T47D (cell line): ENCODE measurements around the gene SOX11.
"Not testable (repeated sequence)": the region's sequence is repeated elsewhere in the genome, so short reads cannot be mapped to it uniquely, and the experiment has no call there.

Experiments used
- DNase-seq, 2 experiments: peaks; one replicate each; pipeline versions ENCODE4 v3.0.0 to v3.0.0-alpha.2; 2011 to 2012; ENCODE audit warnings: low read depth in 1 of 2, low spot score in 1 of 2
- JUND ChIP-seq: IDR thresholded peaks from 2 replicates; pipeline ENCODE4 v1.6.1; 2012; ENCODE audit warnings: low read depth
- in situ Hi-C: cut with HindIII; loops from 2 replicates; pipeline ENCODE4 v1.10.0; 2016; ENCODE audit warnings: low sequenced_read_pairs, low pct_unique_long_range_greater_than_20kb

The SOX11 gene

DNA sequence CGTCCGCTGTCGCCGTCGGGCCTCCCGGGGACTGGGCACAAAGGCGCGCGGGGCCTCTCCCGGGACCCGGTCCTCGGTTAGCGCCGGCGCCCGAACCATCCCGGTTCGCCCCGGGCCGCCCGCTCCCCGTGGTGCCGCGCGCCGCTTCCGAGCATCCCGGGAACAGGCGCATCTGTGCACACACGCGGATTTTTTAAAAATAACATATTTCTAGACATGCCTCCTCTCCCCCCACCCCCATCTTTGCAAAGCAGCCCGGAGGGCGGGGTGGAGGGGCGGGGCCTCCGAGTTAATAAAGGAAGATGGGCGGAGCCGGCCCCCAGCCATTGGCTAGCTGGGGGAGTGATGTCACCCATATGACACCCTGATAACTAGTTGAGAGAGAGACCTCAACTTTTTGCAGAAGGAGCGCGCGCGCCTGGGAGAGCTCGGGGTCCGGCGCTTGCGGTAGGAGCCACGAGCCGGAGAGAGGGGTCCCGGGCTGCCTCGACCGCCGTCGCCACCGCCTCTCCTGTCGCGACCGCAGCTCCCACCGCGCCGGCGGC is at the start of gene SOX11:
TSS of gene SOX11 (plus strand) at position 400 of the 545 bp plus-strand sequence. CDS start 338 bp downstream, outside the sequence.
- DNase-seq = no peak
- TF ChIP-seq JUND = no peak
- in situ Hi-C loops = no loop called here

DNA sequence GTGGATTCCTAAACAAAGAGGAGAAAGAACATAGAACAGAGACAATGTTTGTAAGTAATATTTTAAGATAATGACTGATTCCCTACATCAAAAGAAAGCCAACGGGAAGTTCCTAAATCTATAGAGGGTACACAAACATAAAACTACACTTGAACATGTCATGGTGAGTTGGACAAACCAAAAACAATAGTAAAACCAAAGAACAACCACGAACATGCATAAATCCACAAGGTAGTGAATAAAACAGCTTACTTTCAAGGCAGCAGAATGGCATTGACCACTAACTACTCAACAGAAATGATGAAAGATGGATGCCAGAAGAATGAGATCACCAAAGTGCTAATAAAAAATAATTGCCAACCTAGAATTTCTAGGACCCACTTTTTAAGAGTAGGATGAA is 39.5 kb upstream of the SOX11 start:
- in situ Hi-C loops = not testable (repeated sequence)

DNA sequence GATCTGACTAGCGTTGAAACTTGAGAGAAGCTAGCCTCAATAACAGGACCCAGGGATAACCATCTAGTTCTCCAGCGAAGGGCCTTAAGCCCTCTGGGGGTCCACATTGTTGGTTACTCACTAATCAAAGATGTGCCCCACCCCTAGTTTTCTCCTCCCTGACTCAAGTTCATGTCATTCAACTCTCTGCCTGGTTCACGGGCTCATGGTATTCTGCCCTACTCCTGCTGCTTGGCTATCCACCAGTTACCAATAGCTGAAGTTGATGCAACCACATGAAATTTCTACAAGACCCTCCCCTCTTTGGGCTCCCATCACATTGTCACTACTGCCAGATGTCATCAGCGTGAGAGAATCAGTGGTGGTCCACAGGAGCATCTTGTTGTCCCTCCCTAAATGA is 38.4 kb upstream of the SOX11 start:
- DNase-seq, in situ Hi-C loops: not testable (repeated sequence)

More for the DNA sequence above, 39.5 kb upstream of the SOX11 start:
- not testable (repeated sequence) for DNase-seq

DNA sequence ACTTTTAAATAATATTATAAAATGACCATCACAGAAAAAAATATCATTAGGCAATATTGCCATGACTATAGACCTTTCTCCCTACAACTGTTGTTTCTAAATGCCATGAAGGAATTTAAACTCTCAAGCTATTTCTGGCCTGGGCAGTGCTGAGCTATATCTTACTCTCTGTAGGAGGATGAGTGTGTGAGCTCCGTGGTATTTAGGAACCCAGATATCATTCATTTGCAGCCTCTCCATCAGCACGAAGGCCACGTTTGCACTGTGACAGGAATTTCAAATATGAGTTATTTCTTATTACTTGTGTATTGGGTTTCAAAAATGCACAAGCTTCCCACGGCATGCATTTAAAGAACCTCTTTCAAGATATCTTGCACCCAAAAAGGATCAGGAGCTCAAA is 35.0 kb upstream of the SOX11 start:
- TF ChIP-seq JUND = no peak
- no peak for DNase-seq
- in situ Hi-C loops = no loop called here

DNA sequence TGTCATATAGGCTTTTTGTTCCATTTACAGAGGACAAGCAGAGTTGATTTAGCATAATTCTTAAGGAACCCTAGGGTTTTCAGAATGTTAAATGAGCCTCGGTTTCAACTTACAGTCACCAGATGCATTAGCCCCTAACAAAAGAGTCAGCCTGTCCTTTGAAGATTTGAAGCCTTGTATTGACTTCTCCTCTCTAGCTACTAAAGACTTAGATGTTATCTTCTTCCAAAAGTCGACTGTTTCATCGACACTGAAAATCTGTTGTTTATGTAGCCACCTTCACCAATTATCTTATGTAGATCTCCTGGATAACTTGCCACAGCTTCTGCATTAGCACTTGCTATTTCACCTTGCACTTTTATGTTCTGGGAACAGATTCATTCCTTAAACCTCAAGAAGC is 31.6 kb upstream of the SOX11 start:
- in situ Hi-C loops = no loop called here
- DNase-seq = no peak
- no peak for TF ChIP-seq JUND

DNA sequence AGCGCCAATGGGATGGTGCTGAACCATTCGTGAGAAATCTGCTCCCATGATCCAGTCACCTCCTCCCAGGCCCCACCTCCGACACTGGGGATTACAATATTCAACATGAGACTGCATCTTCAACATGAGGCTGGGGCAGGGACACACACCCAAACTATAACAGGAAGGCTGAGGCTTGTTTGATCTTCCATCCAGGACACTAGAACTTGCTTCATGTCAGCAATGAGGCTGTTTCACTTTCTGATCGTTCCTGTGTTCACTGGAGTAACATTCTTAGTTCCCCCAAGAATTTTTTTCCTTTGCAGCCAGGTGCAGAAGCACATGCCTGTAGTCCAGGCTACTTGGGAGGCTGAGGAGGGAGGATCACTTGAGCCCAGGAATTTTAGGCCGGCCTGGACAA is 30.8 kb upstream of the SOX11 start:
- TF ChIP-seq JUND = no peak
- no peak for DNase-seq
- in situ Hi-C loops = no loop called here

DNA sequence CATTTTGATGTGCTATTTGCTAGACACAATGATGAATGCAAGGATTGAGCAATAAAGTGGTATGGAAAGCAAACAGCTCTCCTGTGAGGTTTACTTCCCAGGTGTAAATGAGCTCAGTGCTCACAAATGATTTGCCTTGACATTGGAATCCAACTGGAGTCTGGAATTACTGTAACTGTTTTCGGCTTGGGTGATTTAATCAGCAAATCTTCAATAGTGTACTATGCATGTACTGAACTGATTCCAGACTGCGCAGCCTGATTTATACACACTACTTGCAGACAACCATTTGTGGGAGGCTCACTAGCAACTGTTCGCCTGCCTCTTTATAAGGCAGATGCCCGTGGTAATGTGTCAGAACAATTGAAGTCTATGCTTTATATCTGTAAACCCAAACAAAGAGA is 27.9 kb upstream of the SOX11 start:
- in situ Hi-C loops = no loop called here
- DNase-seq = no peak
- TF ChIP-seq JUND = no peak

DNA sequence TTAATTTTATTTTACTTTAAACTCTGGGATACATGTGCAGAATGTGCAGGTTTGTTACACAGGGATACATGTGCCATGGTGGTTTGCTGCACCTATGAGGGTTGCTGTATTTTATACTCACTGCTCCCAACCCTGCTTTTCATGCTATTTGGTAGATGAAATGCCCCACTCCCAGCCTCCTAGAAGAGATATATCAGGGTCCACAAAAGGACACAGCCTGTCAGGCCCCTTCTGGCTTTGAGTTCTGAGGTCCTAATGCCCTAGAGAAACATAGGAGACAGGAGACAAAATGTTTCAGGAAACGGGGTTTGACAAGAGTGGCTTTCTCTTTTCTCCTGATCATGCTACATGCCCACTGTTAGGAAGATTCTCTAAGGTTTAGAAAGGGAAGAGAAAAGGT is 27.1 kb upstream of the SOX11 start:
- in situ Hi-C loops = no loop called here
- no peak for TF ChIP-seq JUND
- no peak for DNase-seq

DNA sequence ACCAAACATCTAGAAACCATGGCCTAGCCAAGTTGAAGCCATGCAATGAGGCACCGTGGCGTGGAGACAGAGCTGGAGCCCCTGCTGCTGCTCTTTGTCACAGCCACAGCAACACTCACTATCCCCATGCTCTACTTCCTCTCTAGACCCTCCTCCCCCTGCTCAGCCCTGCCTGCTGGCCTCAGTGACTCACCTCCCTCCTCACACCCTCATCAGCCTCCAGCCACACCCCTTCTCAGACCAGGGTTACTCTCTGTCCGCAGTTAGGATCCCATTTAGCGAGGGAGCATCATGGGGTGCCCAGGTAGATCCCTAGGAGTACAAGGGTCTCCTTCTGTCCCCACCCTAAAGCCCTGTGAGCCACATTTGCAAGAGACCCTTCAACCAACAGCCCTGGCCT is 25.4 kb upstream of the SOX11 start:
- in situ Hi-C loops = no loop called here
- TF ChIP-seq JUND = no peak
- DNase-seq = no peak

DNA sequence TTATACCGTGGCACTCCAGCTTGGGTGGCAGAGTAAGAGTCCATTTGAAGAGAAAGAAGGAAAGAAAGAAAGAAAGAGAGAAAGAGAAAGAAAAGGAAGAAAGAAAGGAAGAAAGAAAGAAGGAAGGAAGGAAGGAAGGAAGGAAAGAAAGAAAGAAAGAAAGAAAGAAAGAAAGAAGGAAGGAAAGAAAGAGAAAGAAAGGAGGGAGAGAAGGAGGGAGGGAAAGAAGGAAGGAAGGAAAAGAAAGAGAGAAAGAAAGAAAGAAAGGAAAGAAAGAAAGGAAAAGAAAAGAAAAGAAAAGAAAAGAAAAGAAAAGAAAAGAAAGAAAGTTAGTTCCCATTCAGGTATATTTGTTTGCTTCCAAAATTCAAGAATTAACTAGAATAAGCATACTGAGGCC is 24.5 kb upstream of the SOX11 start:
- in situ Hi-C loops, DNase-seq: not testable (repeated sequence)

DNA sequence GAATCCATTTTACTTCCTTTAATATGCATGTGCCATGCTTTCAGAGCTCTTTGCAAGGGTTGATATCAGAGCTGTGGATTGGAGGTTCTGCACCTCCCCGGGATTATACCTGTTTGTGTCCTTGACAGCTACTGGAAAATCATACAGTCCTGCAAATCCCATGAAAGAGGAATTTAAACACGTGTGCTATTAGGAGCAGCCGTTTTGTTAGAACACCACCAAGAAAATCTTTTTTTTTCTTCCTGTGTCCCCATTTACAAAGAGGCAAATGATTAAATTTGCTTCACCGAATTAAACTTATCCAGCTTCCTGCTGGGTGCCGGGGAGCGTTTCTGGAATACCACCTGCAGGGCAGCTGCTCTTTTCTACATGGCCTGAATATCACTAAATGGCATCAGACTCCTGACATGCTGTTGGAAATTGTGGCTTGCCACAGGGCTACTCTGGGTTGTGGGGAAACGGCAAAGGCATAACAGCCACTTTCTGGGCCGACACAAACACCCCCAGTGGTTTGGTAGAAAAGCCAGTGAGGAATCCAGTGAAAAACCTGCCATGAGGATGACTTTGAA is 23.4 kb upstream of the SOX11 start:
- TF ChIP-seq JUND = no peak
- in situ Hi-C loops = no loop called here
- DNase-seq = no peak

DNA sequence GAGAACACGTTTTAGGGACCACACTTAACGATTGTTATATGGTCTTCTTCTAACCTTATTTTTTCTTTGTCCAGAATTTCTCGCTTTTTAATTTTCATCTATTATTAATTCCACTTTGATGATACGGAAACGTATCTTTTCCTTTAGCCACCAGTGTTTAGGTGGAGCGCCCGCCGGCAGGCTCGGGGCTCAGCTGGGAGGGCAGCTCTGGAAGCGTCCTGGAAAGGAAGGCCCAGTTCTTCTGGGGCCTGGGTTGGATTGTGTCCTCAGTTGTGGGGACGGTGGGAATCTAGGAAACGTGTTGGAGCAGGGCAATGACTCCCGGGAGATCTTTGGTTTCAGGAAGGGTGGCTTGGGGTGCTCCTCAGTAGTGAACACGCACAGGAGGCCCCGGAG is 19.4 kb upstream of the SOX11 start:
- no peak for DNase-seq
- no peak for TF ChIP-seq JUND
- in situ Hi-C loops = no loop called here

DNA sequence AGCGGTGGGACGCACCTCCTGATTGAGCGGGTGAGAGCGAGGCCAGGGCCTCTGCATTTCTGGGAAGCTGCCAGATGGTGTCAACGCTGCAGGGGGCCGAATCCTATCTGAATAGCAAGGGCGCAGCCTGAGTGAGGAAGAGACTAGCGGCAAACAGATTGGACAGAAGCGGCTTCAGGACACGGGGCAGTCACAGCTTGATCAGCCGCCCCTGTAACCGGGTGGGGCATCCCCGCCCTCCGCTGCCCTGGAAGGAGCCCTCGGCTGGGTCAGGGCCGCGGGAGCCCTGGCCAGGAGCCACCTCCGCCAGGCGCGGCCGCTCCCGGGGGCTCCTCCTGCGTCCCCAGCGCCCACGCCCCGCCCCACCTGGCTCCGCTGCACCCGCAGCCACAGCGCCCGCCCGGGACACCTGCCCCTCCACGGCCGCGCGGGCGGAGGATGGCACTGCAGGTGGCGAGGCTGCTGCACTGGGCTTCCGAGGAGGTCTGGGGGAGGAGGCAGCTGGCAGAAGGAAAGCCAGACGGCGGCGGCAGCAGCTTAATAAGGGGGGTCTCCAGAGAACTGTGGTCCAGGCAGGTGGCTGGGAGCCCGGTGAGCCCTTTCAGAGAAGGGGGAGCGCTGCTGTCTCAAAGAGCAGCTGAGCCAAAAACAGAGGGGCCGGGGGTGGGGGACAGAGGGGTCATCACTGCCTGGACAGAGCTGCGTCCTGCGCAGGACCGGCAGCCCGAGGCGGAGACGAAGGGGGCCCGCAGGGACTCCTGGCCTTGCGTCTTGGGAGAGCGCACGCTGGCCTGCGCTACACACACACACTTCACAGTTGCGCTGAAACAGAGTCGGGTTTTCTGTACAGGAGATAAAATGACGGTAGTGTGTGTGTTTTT is 18.8 kb upstream of the SOX11 start:
- no peak for TF ChIP-seq JUND
- in situ Hi-C loops = no loop called here
- DNase-seq = no peak
